ENCODE measurements around the gene ETS1. TPM values are rescaled to one million over a fixed set of nuclear protein-coding genes. Genes with fewer than 3 reads are reported as not detected.

The ETS1 gene
- total RNA-seq, 1 experiment from 2014 or later = 66.4 TPM

DNA sequence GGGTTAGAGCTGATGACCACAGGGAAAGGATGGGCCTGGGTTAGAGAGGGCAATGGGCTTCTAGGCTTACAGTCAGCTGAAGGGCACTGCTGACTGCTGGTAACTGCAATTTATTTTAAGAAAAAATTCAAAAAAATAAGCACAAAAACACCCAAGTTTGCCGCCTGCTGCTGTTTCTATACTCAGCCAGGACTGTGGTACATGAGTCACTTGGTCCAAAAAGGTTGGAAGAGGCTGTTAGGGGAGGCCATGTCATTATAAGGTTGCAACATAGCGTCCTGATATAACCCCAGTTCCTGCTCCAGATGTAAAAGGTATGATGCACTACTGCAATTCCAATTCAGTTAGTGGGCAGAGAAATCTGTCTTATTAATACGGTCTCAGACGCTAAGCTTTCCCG, 98.9 kb downstream of the ETS1 start:
- Histone ChIP-seq H3K9me3 (ENCODE audit: control insufficient read depth, insufficient read depth, low read depth, low read length) (no peaks in the 10 kb centered on the region), H3K4me1 (ENCODE audit: control insufficient read depth, insufficient read depth, low read length) (peaks cover 27% of the 10 kb centered on the region), H3K27ac (ENCODE audit: low read length) (no peak overlapping the region), H3K27me3 (ENCODE audit: control insufficient read depth, insufficient read depth, low read length) (no peaks in the 10 kb centered on the region), H3K36me3 (ENCODE audit: control insufficient read depth, insufficient read depth, low read length) (peaks cover 34% of the 10 kb centered on the region), H3K4me3 (ENCODE audit: low read depth in 2 of 2, low read length in 2 of 2) (no peak overlapping the region)
- ATAC-seq (no peak), DNase-seq (ENCODE audit: low read depth, low spot score) (no peak)
- CTCF ChIA-PET = no interaction called here
- BruUV-seq (replicated peaks) = no TSS peak
- intact Hi-C loops (cut with micrococcal nuclease; ENCODE audit: unreplicated experiment) (no loop called here), in situ Hi-C loops (cut with HindIII; ENCODE audit: low pct_unique_long_range_greater_than_20kb, low sequenced_read_pairs) (no loop called here)
- POLR2A ChIA-PET = no interaction called here
- TF ChIP-seq POLR2AphosphoS5 (IDR thresholded peaks at IDR 0.05; ENCODE audit: low read depth, low read length) (no peak), TCF7L2 (IDR thresholded peaks at IDR 0.05; ENCODE audit: low read depth, low read length) (no peak), SIN3A (IDR thresholded peaks at IDR 0.05; ENCODE audit: borderline replicate concordance, insufficient read depth, low read depth, low read length) (no peak)
- TF ChIP-seq, protein P1, sequence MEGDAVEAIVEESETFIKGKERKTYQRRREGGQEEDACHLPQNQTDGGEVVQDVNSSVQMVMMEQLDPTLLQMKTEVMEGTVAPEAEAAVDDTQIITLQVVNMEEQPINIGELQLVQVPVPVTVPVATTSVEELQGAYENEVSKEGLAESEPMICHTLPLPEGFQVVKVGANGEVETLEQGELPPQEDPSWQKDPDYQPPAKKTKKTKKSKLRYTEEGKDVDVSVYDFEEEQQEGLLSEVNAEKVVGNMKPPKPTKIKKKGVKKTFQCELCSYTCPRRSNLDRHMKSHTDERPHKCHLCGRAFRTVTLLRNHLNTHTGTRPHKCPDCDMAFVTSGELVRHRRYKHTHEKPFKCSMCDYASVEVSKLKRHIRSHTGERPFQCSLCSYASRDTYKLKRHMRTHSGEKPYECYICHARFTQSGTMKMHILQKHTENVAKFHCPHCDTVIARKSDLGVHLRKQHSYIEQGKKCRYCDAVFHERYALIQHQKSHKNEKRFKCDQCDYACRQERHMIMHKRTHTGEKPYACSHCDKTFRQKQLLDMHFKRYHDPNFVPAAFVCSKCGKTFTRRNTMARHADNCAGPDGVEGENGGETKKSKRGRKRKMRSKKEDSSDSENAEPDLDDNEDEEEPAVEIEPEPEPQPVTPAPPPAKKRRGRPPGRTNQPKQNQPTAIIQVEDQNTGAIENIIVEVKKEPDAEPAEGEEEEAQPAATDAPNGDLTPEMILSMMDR (IDR thresholded peaks at IDR 0.05) = no peak
- TF ChIP-seq, protein P2, sequence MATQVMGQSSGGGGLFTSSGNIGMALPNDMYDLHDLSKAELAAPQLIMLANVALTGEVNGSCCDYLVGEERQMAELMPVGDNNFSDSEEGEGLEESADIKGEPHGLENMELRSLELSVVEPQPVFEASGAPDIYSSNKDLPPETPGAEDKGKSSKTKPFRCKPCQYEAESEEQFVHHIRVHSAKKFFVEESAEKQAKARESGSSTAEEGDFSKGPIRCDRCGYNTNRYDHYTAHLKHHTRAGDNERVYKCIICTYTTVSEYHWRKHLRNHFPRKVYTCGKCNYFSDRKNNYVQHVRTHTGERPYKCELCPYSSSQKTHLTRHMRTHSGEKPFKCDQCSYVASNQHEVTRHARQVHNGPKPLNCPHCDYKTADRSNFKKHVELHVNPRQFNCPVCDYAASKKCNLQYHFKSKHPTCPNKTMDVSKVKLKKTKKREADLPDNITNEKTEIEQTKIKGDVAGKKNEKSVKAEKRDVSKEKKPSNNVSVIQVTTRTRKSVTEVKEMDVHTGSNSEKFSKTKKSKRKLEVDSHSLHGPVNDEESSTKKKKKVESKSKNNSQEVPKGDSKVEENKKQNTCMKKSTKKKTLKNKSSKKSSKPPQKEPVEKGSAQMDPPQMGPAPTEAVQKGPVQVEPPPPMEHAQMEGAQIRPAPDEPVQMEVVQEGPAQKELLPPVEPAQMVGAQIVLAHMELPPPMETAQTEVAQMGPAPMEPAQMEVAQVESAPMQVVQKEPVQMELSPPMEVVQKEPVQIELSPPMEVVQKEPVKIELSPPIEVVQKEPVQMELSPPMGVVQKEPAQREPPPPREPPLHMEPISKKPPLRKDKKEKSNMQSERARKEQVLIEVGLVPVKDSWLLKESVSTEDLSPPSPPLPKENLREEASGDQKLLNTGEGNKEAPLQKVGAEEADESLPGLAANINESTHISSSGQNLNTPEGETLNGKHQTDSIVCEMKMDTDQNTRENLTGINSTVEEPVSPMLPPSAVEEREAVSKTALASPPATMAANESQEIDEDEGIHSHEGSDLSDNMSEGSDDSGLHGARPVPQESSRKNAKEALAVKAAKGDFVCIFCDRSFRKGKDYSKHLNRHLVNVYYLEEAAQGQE (IDR thresholded peaks at IDR 0.05; ENCODE audit: insufficient read depth in 1 of 2, low read depth in 2 of 2, low read length in 1 of 2) = no peak

DNA sequence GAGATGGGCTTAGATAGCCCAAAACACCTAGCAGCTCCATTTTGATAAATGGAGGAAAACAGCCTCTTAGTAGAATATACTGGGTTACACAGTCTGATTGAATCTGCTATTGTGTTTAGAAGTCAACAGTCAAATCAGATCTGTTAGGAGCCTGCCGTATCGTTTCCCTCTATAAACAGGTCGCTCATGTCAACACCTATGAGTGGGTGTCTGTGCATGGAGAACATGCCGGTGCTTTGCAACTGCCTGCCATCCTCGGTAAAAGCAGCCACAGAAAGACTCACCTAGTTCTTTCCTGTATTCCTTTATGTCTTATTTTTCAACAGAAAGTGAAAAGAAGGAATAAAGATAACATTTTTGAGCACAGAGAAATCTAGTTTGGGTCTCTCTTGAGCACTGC, 99.4 kb downstream of the ETS1 start:
- POLR2A ChIA-PET = interaction anchor here (0.6 kb wide), 1 partner anchor 9 kb away, joined by 4 read pairs; no protein-coding TSS in a partner anchor
- no peaks in the 10 kb centered on the region for H3K27me3 ChIP-seq (ENCODE audit: control insufficient read depth, insufficient read depth, low read length)
- in situ Hi-C loops (cut with HindIII; ENCODE audit: low pct_unique_long_range_greater_than_20kb, low sequenced_read_pairs) (no loop called here), intact Hi-C loops (cut with micrococcal nuclease; ENCODE audit: unreplicated experiment) (no loop called here)
- H3K27ac ChIP-seq (ENCODE audit: low read length) = no peak overlapping the region
- H3K4me3 ChIP-seq (ENCODE audit: low read depth in 2 of 2, low read length in 2 of 2) = no peak overlapping the region
- BruUV-seq (replicated peaks) = no TSS peak
- ATAC-seq (no peak), DNase-seq (ENCODE audit: low read depth, low spot score) (no peak)
- CTCF ChIA-PET = no interaction called here
- TF ChIP-seq SIN3A (IDR thresholded peaks at IDR 0.05; ENCODE audit: borderline replicate concordance, insufficient read depth, low read depth, low read length) (no peak), POLR2AphosphoS5 (IDR thresholded peaks at IDR 0.05; ENCODE audit: low read depth, low read length) (no peak)
- TF ChIP-seq, protein P1 (IDR thresholded peaks at IDR 0.05) = no peak
- TF ChIP-seq, protein P2 (IDR thresholded peaks at IDR 0.05; ENCODE audit: insufficient read depth in 1 of 2, low read depth in 2 of 2, low read length in 1 of 2) = no peak
- peaks cover 22% of the 10 kb centered on the region for H3K4me1 ChIP-seq (ENCODE audit: control insufficient read depth, insufficient read depth, low read length)
- H3K9me3 ChIP-seq (ENCODE audit: control insufficient read depth, insufficient read depth, low read depth, low read length) = no peaks in the 10 kb centered on the region
- H3K36me3 ChIP-seq (ENCODE audit: control insufficient read depth, insufficient read depth, low read length) = peaks cover 34% of the 10 kb centered on the region
